Smooth muscle cell (in vitro differentiated cells): Measurements from ENCODE around the gene BICD2. TPM values are rescaled to one million over a fixed set of nuclear protein-coding genes. Genes with fewer than 3 reads are reported as not detected.
A peak's percentile ranks its signal among the peaks of the same experiment; 100 is the strongest.

Experiments
- DNase-seq: peaks from one replicate; lab custom pipeline; 2025; ENCODE audit not compliant: unreplicated experiment; lab: John Stamatoyannopoulos, UW
- H2AFZ ChIP-seq: fragments of 200-600 bp; sonication (generic); 2 replicates; pipeline ENCODE4 v1.6.0; 2016; ENCODE audit warnings: antibody characterized with exemption, low read depth, mild to moderate bottlenecking
- H3F3A ChIP-seq: fragments of 200-600 bp; sonication (generic); 2 replicates; pipeline ENCODE4 v1.6.0; 2017; ENCODE audit warnings: antibody characterized with exemption, low read depth
- H3K27ac ChIP-seq: fragments of 200-600 bp; sonication (generic); 2 replicates; pipeline ENCODE4 v1.5.1; 2016; ENCODE audit warnings: low read depth, mild to moderate bottlenecking
- H3K27me3 ChIP-seq: fragments of 200-600 bp; sonication (generic); 2 replicates; pipeline ENCODE4 v1.6.1; 2016; ENCODE audit warnings: low read depth, mild to moderate bottlenecking
- H3K36me3 ChIP-seq: fragments of 200-600 bp; sonication (generic); 2 replicates; pipeline ENCODE4 v1.5.1; 2016; ENCODE audit warnings: low read depth
- H3K4me1 ChIP-seq: fragments of 200-600 bp; sonication (generic); 2 replicates; pipeline ENCODE4 v1.5.1; 2016; ENCODE audit warnings: low read depth
- H3K4me2 ChIP-seq: fragments of 200-600 bp; sonication (generic); 2 replicates; pipeline ENCODE4 v1.6.0; 2016; ENCODE audit warnings: mild to moderate bottlenecking
- H3K4me3 ChIP-seq: fragments of 200-600 bp; sonication (generic); 2 replicates; pipeline ENCODE4 v1.5.1; 2016; ENCODE audit warnings: mild to moderate bottlenecking
- H3K79me2 ChIP-seq: fragments of 200-600 bp; sonication (generic); 2 replicates; pipeline ENCODE4 v1.6.0; 2016; ENCODE audit warnings: low read depth, mild to moderate bottlenecking
- H3K9ac ChIP-seq: fragments of 200-600 bp; sonication (generic); 2 replicates; pipeline ENCODE4 v1.6.0; 2016; ENCODE audit warnings: low read depth
- H3K9me3 ChIP-seq: fragments of 200-600 bp; sonication (generic); replicated peaks from 2 replicates; pipeline ENCODE4 v1.5.1; 2016; ENCODE audit warnings: low read depth
- H4K20me1 ChIP-seq: fragments of 200-600 bp; sonication (generic); 2 replicates; pipeline ENCODE4 v1.6.0; 2016; ENCODE audit warnings: low read depth
- WGBS: methylation state at CpG from one replicate; pipeline ENCODE4 v1.1.7; 2016; ENCODE audit warnings: low lambda C conversion rate; 5-methylcytosine and 5-hydroxymethylcytosine counted together
- polyA plus RNA-seq: library from polyadenylated mRNA; unstranded; fragments of >200 nt; fragmentation: Nextera tagmentation; extraction: Ambion mirVana; gene quantifications from 2 replicates; pipeline ENCODE4 v1.2.1, GENCODE V29; 2016
- total RNA-seq: library from RNA; depleted of rRNA; stranded (reverse); fragments of >200 nt; gene quantifications from 2 replicates; pipeline ENCODE4 v1.2.3, GENCODE V29; 2014
- TF ChIP-seq, protein P1 (sequence below): fragments of 200-600 bp; sonication (generic); IDR thresholded peaks from 2 replicates; pipeline ENCODE4 v1.5.1; 2017; ENCODE audit warnings: borderline replicate concordance, mild to moderate bottlenecking, antibody characterized with exemption; ENCODE audit not compliant: insufficient read depth, poor library complexity, severe bottlenecking

Gene BICD2
- total and polyA plus RNA-seq, 2 experiments from 2014 or later: 28.1 to 29.1 TPM

DNA sequence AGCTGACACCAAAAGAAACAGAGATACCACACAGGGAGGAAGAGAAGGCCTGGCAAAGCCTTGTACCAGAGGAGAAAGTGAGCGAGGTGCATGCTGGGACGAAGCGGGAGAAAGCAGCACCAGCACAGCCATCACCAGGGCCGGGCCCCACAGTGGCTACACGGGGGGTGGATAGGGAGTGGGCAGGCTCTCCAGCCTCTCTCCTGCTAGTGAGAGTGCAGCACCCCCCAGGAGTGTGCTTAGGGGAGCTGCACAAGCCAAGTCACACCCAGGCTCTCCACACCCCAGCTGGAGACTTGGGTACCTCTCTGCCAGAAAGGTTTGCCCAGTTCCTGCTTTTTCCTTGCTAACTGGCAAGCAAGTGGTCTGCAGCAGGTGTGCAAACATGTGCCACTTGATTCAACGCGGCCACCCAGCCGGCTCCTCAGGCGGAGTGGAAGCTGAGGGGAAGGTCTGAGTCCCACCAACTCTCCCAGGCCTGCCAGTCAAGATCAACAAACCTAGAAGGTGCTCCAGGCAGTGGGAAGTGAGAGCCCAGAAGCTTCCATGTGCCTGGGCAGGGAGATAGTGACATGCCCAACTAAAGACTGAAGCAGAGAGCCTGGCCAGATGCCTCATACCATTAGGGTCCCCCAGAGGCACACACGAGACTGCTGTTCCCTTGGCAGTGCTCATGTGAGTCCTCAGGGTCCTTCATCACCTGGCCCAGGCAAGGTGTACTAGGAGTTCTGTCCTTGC, 39.9 kb downstream of the BICD2 start:
- H4K20me1 ChIP-seq: peaks cover 72% of the 10 kb centered on the region
- H3K4me3 ChIP-seq: no peak overlapping the region
- H3K79me2 ChIP-seq: peaks cover 4% of the 10 kb centered on the region
- H3K4me1 ChIP-seq: no peaks in the 10 kb centered on the region
- no peak for DNase-seq
- H3K36me3 ChIP-seq: no peaks in the 10 kb centered on the region
- over 99% methylated on average over 10 of the region's 10 CpGs for WGBS
- TF ChIP-seq, protein P1, sequence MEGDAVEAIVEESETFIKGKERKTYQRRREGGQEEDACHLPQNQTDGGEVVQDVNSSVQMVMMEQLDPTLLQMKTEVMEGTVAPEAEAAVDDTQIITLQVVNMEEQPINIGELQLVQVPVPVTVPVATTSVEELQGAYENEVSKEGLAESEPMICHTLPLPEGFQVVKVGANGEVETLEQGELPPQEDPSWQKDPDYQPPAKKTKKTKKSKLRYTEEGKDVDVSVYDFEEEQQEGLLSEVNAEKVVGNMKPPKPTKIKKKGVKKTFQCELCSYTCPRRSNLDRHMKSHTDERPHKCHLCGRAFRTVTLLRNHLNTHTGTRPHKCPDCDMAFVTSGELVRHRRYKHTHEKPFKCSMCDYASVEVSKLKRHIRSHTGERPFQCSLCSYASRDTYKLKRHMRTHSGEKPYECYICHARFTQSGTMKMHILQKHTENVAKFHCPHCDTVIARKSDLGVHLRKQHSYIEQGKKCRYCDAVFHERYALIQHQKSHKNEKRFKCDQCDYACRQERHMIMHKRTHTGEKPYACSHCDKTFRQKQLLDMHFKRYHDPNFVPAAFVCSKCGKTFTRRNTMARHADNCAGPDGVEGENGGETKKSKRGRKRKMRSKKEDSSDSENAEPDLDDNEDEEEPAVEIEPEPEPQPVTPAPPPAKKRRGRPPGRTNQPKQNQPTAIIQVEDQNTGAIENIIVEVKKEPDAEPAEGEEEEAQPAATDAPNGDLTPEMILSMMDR: no peak
- no peak overlapping the region for H3K9ac ChIP-seq
- H3F3A ChIP-seq: no peaks in the 10 kb centered on the region
- peak overlapping the region; percentile 89 for H3K27ac ChIP-seq
- no peak overlapping the region for H3K4me2 ChIP-seq
- no peak overlapping the region for H2AFZ ChIP-seq
- H3K9me3 ChIP-seq: no peaks in the 10 kb centered on the region
- no peaks in the 10 kb centered on the region for H3K27me3 ChIP-seq

DNA sequence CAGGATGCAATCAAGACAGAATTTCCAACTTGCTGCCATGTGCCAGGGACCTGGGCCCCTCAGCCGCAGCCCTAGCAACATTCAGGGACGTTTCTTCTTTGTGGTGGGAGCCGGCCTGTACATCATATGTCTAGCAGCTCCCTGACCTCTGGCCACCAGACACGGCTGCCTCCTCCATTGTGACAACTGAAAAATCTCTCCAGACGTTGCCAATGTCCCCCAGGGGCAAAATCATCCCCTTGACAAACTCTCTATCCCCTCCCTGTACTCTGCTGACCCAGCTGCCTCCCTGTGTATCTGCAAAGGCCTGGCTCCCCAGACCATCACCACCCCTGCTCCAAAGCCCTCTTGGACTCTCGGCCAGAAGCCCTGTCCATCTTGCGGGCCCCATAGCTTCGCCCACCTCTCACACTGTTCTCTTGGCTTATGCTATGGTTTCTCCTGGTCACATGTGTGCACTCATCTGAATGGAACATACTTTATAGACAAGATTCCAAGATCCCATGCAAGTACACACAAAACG, 40.8 kb downstream of the BICD2 start:
- H3K4me2 ChIP-seq: no peak overlapping the region
- no peaks in the 10 kb centered on the region for H3K36me3 ChIP-seq
- H3K27ac ChIP-seq: peak overlapping the region; percentile 89
- H3K4me1 ChIP-seq: no peaks in the 10 kb centered on the region
- peaks cover 64% of the 10 kb centered on the region for H4K20me1 ChIP-seq
- peaks cover 4% of the 10 kb centered on the region for H3K79me2 ChIP-seq
- TF ChIP-seq, protein P1: no peak
- peak overlapping the region; percentile 34 for H3K9ac ChIP-seq
- DNase-seq: no peak
- 86% methylated on average over 9 of the region's 9 CpGs for WGBS
- no peak overlapping the region for H2AFZ ChIP-seq
- H3K9me3 ChIP-seq: no peaks in the 10 kb centered on the region
- no peak overlapping the region for H3K4me3 ChIP-seq
- H3F3A ChIP-seq: no peaks in the 10 kb centered on the region
- H3K27me3 ChIP-seq: no peaks in the 10 kb centered on the region

DNA sequence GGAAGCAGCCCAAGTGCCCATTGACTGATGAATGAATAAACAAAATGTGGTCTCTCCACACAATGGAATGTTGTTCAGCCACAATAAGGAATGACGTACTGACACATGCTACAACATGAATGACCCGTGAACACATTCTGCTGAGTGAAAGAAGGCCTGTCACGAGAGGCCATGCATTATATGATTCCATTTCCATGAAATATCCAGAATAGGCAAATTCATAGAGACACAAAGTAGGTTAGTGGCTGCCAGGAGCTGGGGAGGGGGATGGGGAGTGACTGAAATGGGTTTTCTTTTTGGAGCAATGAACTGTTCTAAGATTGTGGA, 41.4 kb downstream of the BICD2 start:
- Histone ChIP-seq H3F3A (no peaks in the 10 kb centered on the region), H3K4me3 (no peak overlapping the region), H3K9ac (peak overlapping the region; percentile 34), H3K79me2 (peaks cover 4% of the 10 kb centered on the region), H4K20me1 (peaks cover 60% of the 10 kb centered on the region), H3K9me3 (no peaks in the 10 kb centered on the region), H3K36me3 (no peaks in the 10 kb centered on the region), H3K27me3 (no peaks in the 10 kb centered on the region), H3K27ac (peak overlapping the region; percentile 89), H3K4me2 (no peak overlapping the region), H2AFZ (no peak overlapping the region), H3K4me1 (no peaks in the 10 kb centered on the region)
- WGBS: 76% methylated on average over 3 of the region's 3 CpGs
- TF ChIP-seq, protein P1: no peak
- no peak for DNase-seq
